WI38 (cell line): Measurements from ENCODE around the gene APBA1.

ENCODE experiments used
- H3K4me3 ChIP-seq: 2 replicates; pipeline ENCODE4 v1.5.1; 2011; ENCODE audit warnings: low read depth, mild to moderate bottlenecking, control low read depth, low read length
- TF ChIP-seq, protein P1 (sequence below): IDR thresholded peaks from 2 replicates; pipeline ENCODE4 v1.5.1; 2012; ENCODE audit warnings: low read depth, mild to moderate bottlenecking, control low read depth, low read length

The APBA1 gene

GRCh38 chr9:69433968-69434367 lies 238.2 kb downstream of the APBA1 start:
- TF ChIP-seq, protein P1, sequence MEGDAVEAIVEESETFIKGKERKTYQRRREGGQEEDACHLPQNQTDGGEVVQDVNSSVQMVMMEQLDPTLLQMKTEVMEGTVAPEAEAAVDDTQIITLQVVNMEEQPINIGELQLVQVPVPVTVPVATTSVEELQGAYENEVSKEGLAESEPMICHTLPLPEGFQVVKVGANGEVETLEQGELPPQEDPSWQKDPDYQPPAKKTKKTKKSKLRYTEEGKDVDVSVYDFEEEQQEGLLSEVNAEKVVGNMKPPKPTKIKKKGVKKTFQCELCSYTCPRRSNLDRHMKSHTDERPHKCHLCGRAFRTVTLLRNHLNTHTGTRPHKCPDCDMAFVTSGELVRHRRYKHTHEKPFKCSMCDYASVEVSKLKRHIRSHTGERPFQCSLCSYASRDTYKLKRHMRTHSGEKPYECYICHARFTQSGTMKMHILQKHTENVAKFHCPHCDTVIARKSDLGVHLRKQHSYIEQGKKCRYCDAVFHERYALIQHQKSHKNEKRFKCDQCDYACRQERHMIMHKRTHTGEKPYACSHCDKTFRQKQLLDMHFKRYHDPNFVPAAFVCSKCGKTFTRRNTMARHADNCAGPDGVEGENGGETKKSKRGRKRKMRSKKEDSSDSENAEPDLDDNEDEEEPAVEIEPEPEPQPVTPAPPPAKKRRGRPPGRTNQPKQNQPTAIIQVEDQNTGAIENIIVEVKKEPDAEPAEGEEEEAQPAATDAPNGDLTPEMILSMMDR: no peak
- no peak overlapping the region for H3K4me3 ChIP-seq

DNA sequence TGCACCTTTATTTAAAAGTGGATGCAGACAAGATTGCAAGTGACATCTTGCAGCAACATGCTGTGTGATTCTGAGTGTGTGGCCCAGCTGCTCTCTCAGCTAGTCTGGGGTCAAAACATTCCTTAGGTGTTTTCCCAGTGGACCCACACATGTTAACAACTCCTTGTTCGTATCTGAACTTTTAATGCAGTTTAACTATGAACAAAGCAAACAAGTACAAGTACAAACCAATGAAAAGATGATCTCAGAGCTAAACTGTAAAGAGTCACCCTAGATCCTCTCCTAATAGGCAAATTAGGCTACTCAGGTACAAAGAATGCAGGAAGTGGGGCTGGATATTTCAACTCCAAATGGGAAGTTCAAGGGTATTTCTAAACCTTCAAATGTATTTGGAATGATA lies 238.8 kb downstream of the APBA1 start:
- TF ChIP-seq, protein P1: no peak
- H3K4me3 ChIP-seq: no peak overlapping the region

GRCh38 chr9:69432623-69433022 lies 239.5 kb downstream of the APBA1 start:
- TF ChIP-seq, protein P1: no peak
- no peak overlapping the region for H3K4me3 ChIP-seq

GRCh38 chr9:69431777-69432176 lies 240.4 kb downstream of the APBA1 start:
- TF ChIP-seq, protein P1: no peak
- H3K4me3 ChIP-seq: no peak overlapping the region

GRCh38 chr9:69431203-69431602 lies 241.0 kb downstream of the APBA1 start:
- H3K4me3 ChIP-seq: no peak overlapping the region
- TF ChIP-seq, protein P1: no peak

- no peak overlapping the region for H3K4me3 ChIP-seq
- TF ChIP-seq, protein P1: no peak
These were observed 242.0 kb downstream of the APBA1 start for GRCh38 chr9:69430206-69430605.

DNA sequence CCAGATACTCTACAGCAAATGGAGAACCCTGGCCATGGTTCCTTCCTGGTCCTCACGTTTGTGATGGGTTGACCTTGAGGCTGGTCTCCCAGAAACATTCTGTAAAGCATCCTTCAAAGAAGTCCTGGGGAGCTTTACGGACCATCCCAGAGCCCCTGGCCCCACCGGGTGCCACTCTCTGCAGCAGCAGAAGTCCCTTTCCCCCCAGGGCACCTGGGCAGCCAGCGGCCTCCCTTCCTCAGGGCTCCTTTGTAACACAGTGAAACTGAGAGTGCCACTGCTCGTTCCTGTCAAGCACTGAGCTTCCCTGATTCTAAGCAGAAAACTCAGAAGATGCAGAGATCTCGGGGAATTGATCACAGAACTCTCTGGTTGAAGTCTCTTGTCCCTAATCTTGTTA lies 242.9 kb downstream of the APBA1 start:
- TF ChIP-seq, protein P1: no peak
- H3K4me3 ChIP-seq: no peak overlapping the region
